Head of caudate nucleus (tissue), 42 donors: ENCODE results near the gene SEMA6A.

Experiments used
- DNase-seq, 42 donors: peaks; one replicate each; pipeline versions ENCODE4 v3.0.0 to v3.0.0-alpha.2; 2020 to 2021; ENCODE audit warnings: mixed read lengths in 7 of 42
- intact Hi-C: fragments of 100-400 bp; cut with DNase I; formaldehyde crosslinking; loops from one replicate; pipeline ENCODE4 v1.15.0; 2022

SEMA6A gene

GRCh38 chr5:116574367-116575325, at the start of gene SEMA6A:
Gene SEMA6A (minus strand): TSS chr5:116574823. CDS start chr5:116504944, 69,879 bp downstream.
- intact Hi-C loops = loop anchor here (5.0 to 10.0 kb wide), 4 partner anchors 77 to 440 kb away; no protein-coding TSS in a partner anchor

GRCh38 chr5:116622375-116623050, 47.9 kb upstream of the SEMA6A start:
- peak in 40 of 42 donors; percentile 11 to 78 (median 46) for DNase-seq
- intact Hi-C loops = loop anchor here (2.0 kb wide), 1 partner anchor 46 kb away; no protein-coding TSS in a partner anchor

More at GRCh38 chr5:116574367-116575325, at the start of gene SEMA6A:
- DNase-seq = peak; percentile 79 to 97 (median 94)

- intact Hi-C loops = no loop called here
- no peak for DNase-seq
Measured at GRCh38 chr5:116621599-116621998, 47.0 kb upstream of the SEMA6A start.

- intact Hi-C loops = no loop called here
- DNase-seq = no peak
Measured at GRCh38 chr5:116616876-116617275, 42.3 kb upstream of the SEMA6A start.

- no peak for DNase-seq
- intact Hi-C loops = no loop called here
Measured at GRCh38 chr5:116614603-116614920, 39.9 kb upstream of the SEMA6A start.

GRCh38 chr5:116613445-116613844, 38.8 kb upstream of the SEMA6A start:
- intact Hi-C loops = no loop called here
- DNase-seq = no peak

GRCh38 chr5:116612431-116612830, 37.8 kb upstream of the SEMA6A start:
- DNase-seq = no peak
- intact Hi-C loops = no loop called here

- intact Hi-C loops = no loop called here
- DNase-seq = peak in 23 of 42 donors; percentile 10 to 55 (median 25)
Measured at GRCh38 chr5:116605310-116606070, 30.9 kb upstream of the SEMA6A start.

- intact Hi-C loops = no loop called here
- DNase-seq = no peak
Measured at GRCh38 chr5:116604805-116605204, 30.2 kb upstream of the SEMA6A start.

GRCh38 chr5:116600876-116601275, 26.3 kb upstream of the SEMA6A start:
- DNase-seq = no peak

GRCh38 chr5:116598911-116599310, 24.3 kb upstream of the SEMA6A start:
- DNase-seq = no peak
- intact Hi-C loops = no loop called here

More at GRCh38 chr5:116600876-116601275, 26.3 kb upstream of the SEMA6A start:
- intact Hi-C loops = no loop called here

GRCh38 chr5:116595498-116595897, 20.9 kb upstream of the SEMA6A start:
- no peak for DNase-seq
- intact Hi-C loops = no loop called here

- intact Hi-C loops = no loop called here
- no peak for DNase-seq
Measured at GRCh38 chr5:116593340-116593739, 18.7 kb upstream of the SEMA6A start.

- DNase-seq = no peak
- intact Hi-C loops = no loop called here
Measured at GRCh38 chr5:116585227-116585626, 10.6 kb upstream of the SEMA6A start.

GRCh38 chr5:116583862-116584222, 9.2 kb upstream of the SEMA6A start:
- DNase-seq = no peak
- intact Hi-C loops = no loop called here

- no peak for DNase-seq
- intact Hi-C loops = no loop called here
Measured at GRCh38 chr5:116583085-116583861, 8.7 kb upstream of the SEMA6A start.

- intact Hi-C loops = no loop called here
- no peak for DNase-seq
Measured at GRCh38 chr5:116581910-116582309, 7.3 kb upstream of the SEMA6A start.

- intact Hi-C loops = loop anchor here (10.0 kb wide), 2 partner anchors 214 to 444 kb away; no protein-coding TSS in a partner anchor
- DNase-seq = no peak
Measured at GRCh38 chr5:116579144-116579543, 4.5 kb upstream of the SEMA6A start.

GRCh38 chr5:116578676-116579075, 4.1 kb upstream of the SEMA6A start:
- DNase-seq = no peak
- intact Hi-C loops = loop anchor here (10.0 kb wide), 2 partner anchors 214 to 444 kb away; no protein-coding TSS in a partner anchor
